NCI-H2196 treated with DMSO at 0.1 percent for 48 hours (cell line): ENCODE measurements around the gene CENPP.

Source experiments
- DNase-seq: peaks from one replicate; lab custom pipeline; 2025; ENCODE audit not compliant: unreplicated experiment; lab: John Stamatoyannopoulos, UW

The CENPP gene

GRCh38 chr9:92422611-92423338 lies 97.0 kb downstream of the CENPP start:
- DNase-seq: no peak

- no peak for DNase-seq
Observed at GRCh38 chr9:92423612-92424011, 97.9 kb downstream of the CENPP start.

DNA sequence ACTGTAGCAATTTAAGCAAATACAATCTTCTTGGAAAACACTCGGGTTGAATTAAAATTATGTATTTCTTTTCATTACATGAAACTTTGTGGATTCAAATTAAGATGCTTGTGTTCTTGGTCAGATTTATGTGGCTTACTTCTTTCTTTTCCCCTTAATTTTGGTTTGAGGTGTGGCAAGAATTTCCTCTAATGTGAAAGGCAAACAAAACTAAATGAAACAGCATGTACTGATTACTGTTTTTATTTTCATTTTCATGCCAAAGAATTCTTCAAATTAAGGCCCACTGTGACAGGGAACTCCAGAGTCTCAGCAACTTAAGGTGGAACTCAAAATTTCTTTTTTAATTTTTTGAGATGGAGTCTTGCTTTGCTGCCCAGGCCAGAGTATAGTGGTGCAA lies 98.6 kb downstream of the CENPP start, which contains the start of gene OMD:
Gene OMD, minus strand, starts transcription at position 132 of the 400 bp plus-strand sequence. CDS start 6,913 bp downstream, outside the sequence.
- DNase-seq: no peak

DNA sequence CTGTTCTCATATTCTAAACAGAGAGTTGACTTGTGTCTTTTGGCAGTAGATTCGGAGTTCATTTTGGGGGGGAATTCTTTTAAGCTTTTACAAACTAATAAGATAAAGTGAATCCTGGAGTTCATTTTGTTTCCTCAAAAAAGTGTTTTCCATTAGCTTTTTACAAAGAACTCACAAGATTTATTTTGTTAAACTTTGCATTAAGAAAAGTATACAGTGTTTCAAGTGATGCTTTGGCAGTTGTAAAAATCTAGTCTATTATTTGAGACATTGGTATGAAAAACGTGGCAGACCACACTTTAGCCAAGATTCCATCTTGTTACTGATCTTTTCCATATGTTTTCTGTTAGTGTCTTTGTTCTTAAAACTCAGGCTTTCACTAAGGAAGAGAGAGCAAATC lies 99.7 kb downstream of the CENPP start:
- no peak for DNase-seq

DNA sequence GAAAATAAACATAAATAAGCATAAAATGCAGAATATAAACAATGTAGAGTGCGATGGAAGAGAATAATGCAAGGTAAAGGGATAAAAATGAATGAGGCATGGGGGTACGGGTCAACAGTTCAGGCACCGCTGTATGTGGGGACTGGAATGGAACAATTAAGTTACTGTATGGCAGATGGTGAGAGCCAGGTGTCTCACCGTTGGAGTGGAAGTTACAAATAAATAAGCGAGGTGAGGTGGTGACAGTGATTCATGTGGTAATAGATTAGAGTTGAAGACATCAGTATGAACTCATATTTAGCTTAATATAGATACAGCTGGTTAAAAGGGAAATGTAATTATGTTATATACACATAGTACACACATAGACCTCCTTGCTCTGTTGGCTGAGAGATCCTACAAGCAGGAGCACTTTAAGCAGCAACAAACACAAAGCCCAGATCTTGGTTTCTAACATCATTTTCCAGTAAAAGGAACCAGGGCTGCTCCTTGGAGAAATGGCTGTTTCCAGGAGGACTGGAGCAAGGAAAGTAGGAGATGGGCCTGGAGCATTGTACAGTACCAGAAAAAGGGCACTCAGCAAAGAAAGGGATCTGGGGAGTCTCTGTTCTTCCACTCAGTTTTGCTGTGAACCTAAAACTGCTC lies 100.9 kb downstream of the CENPP start:
- no peak for DNase-seq

- DNase-seq: no peak
Observed at GRCh38 chr9:92429836-92430235, 104.1 kb downstream of the CENPP start.

DNA sequence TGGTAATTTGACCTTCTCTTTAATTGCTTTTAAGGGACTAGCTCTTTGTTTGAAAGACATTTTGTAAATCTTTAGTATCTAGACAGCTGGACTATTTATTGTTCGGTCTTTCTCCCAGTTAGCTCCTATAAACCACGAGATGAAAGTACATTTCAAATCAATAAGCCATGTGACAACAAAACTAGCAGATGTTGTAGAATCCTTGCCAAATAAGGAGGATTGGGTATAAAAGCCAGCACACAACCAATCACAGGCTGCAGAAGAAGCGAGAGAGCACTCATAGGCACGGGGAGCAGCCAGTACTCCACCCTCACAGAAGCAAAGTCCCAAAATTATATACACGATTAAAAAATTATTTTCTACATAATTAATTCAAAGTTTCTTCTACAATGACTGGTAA lies 106.6 kb downstream of the CENPP start:
- DNase-seq: no peak

DNA sequence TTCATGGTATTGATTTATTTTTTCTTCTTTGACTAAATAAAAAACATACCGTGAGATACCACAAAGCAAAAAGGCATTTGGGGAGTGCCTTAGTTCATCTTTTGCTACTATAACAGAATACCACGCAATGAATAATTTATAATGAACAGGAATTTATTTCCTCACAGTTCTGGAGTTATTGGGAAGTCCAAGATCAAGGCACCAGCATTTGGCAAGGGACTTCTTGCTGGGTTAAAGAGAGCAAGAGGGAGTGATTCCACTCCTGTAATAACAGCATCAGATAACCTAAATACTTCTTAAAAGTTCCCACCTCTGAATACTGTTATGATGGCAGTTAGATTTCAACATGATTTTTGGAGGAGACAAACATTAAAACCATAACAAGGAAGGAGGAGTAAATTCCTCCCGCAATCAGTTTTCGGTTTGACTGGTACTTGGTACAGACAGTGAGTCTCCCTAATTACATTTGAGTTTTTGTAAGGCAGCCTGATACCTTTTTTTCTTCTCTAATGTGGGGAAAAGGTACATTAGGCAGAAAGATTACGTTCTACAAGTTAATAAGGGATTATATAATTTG lies 107.3 kb downstream of the CENPP start:
- DNase-seq: no peak

GRCh38 chr9:92435263-92435662 lies 109.5 kb downstream of the CENPP start:
- no peak for DNase-seq

DNA sequence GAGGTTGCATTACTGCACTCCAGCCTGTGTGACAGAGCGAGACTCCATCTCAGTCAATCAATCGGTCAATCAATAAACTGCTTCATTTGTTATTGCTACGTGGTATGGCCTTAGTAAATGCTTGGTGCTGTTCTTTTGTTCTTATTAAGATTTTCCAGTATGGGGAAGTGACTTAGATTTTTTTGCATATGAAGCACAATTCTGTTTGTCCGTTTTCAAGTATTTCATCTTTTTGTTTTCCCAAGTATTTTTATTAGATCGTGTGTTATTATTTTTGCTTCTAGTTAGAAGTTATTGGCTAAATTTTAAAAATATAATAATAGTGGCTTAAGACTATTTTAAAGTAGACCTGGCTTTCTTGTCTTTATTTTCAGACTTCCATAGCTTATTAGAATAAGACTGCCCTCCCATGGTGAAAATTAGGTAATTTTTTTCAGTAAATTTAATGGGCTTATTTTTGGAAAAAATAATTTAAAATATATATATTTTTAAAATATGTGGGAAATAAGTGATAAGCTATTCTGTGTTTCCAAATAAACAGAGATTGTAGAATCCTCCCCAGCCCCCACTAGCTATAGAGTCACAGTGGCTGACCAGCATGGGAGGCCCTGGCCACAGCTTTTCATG lies 113.3 kb downstream of the CENPP start:
- no peak for DNase-seq

- DNase-seq: no peak
Observed at GRCh38 chr9:92439921-92440750, 114.4 kb downstream of the CENPP start.

- no peak for DNase-seq
Observed at GRCh38 chr9:92440751-92441046, 114.9 kb downstream of the CENPP start.

DNA sequence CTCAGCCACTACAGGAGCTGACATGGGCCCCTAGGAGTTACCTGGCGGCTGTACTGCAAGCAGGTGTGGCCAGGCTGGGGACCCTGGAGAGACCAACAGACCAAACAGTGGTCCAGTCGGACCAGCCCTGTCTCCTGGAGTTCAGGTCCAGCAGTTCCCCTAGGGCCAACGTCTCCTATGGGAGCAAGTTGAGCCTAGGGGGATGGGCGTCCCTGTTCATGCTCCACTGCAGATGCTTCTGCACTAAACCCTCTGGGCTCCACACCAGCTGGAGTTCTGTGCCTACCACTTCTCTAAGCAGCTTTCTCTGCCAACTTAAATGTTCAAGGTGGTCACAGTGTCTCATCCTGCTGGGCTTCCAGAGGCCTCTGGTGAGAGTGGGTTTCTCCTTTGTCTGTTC lies 119.1 kb downstream of the CENPP start:
- DNase-seq: no peak

DNA sequence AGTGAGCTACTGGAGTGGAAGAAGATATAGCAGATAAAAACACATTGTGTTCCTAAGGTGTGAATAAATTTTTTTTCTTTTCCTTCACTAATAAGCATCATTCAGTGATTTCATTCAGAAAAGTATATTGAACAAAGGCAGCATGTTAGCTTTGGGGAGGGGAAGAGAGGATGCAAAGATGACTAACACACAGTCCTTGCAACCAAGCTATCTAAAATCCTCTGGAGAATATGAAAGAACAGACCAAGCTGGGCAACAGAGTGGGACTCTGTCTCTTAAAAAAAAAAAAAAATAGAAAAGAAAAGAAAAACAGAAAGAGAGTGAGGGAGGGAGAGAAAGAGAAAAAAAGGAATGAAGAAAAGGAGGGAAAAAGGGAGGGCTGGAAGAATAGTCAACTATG lies 120.8 kb downstream of the CENPP start:
- DNase-seq: no peak

DNA sequence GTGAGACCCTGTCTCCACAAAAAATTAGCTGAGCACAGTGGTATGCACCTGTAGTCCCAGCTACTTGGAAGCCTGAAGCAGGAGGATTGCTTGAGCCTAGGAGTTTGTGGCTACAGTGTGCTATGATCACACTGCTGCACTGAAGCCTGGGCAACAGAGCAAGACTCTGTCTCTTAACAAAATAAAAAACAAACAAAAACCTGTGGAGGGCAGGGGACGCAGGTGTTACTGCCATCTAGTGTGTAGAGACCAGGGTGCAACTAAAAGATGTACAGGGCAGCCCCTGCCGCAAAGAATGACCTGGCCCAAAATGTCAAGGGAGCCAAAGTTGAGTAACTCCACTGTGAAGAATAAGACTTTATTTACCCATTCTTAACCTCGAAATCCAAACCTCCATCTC lies 129.5 kb downstream of the CENPP start:
- no peak for DNase-seq

GRCh38 chr9:92457576-92457975 lies 131.8 kb downstream of the CENPP start:
- no peak for DNase-seq

- DNase-seq: no peak
Observed at GRCh38 chr9:92463387-92463786, 137.6 kb downstream of the CENPP start.

DNA sequence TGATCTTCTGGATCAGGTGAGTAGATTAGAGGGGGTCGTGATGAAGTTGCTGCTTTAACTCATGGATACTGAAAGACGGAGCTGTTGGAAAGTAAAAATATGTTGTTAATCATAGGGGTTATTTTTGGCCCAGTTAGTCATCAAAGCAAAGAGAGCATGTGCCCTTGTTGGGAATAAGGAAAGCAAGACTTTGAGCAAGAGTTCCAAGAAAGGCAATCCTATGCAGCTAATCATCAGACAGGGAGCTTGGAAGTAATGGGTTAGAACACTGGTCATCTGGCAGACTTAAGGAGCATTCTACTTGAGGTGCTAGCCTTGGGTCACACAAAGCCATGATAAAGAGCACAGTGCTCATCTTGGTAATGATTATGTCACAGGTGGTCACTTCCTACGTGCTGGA lies 138.2 kb downstream of the CENPP start:
- no peak for DNase-seq

GRCh38 chr9:92467041-92467440 lies 141.3 kb downstream of the CENPP start:
- no peak for DNase-seq

DNA sequence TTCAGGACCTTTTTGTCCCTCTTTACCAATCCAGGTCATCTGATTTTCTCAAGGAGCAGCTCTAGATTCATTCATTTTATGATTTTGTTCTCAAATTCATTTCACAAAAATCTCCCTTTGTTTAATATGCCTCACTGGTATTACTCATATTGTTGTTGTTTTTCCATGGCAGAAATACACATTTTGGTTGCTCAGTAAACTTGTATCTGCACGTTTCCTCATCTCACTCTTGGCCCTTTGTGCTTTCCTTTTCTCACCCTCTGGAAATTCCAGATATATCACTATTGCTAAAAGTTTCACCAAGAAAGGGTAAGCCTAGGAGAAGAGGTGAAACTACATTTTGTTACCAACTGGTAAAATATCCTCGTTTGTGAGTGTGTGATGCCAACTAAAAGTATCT lies 141.8 kb downstream of the CENPP start:
- DNase-seq: no peak

- DNase-seq: no peak
Observed at GRCh38 chr9:92468206-92468605, 142.5 kb downstream of the CENPP start.
